GM19328 (cell line): Measurements from ENCODE around the gene GRIN2C.

ENCODE experiments used
- ATAC-seq: cut with Tn5 transposase; IDR thresholded peaks from one replicate; pipeline ENCODE4 v1.9.1; 2021; ENCODE audit warnings: mild to moderate bottlenecking, moderate library complexity; ENCODE audit not compliant: unreplicated experiment

The GRIN2C gene

GRCh38 chr17:74850310-74850709 lies 9.4 kb downstream of the GRIN2C start:
- ATAC-seq = no peak

GRCh38 chr17:74848656-74849399 lies 10.9 kb downstream of the GRIN2C start:
- no peak for ATAC-seq

- no peak for ATAC-seq
Measured at GRCh38 chr17:74846621-74847020, 13.1 kb downstream of the GRIN2C start.

- ATAC-seq = no peak
Measured at GRCh38 chr17:74843352-74843627, 16.4 kb downstream of the GRIN2C start.

- no peak for ATAC-seq
Measured at GRCh38 chr17:74842599-74843351, 16.9 kb downstream of the GRIN2C start.

- no peak for ATAC-seq
Measured at GRCh38 chr17:74842146-74842598, 17.5 kb downstream of the GRIN2C start.

GRCh38 chr17:74840989-74841666 lies 18.6 kb downstream of the GRIN2C start:
- ATAC-seq = no peak

- ATAC-seq = no peak
Measured at GRCh38 chr17:74839990-74840852, 19.5 kb downstream of the GRIN2C start.

- ATAC-seq = no peak
Measured at GRCh38 chr17:74838274-74838673, 21.4 kb downstream of the GRIN2C start.

GRCh38 chr17:74836691-74837467 lies 22.8 kb downstream of the GRIN2C start:
- ATAC-seq = no peak

GRCh38 chr17:74836191-74836590 lies 23.5 kb downstream of the GRIN2C start:
- no peak for ATAC-seq

- no peak for ATAC-seq
Measured at GRCh38 chr17:74833501-74834377, 25.9 kb downstream of the GRIN2C start.

- ATAC-seq = no peak
Measured at GRCh38 chr17:74832421-74832820, 27.3 kb downstream of the GRIN2C start.

- no peak for ATAC-seq
Measured at GRCh38 chr17:74831444-74832146, 28.1 kb downstream of the GRIN2C start.

GRCh38 chr17:74830861-74831260 lies 28.8 kb downstream of the GRIN2C start:
- ATAC-seq = no peak

GRCh38 chr17:74827800-74828199 lies 31.9 kb downstream of the GRIN2C start:
- ATAC-seq = no peak

GRCh38 chr17:74825952-74826719 lies 33.5 kb downstream of the GRIN2C start:
- ATAC-seq = no peak
